Mesenchymal stem cell (in vitro differentiated cells and primary cell): ENCODE measurements around the gene HNRNPL.

Experiments
- DNase-seq: peaks from one replicate; pipeline ENCODE4 v3.0.0-alpha.2; 2013
- H2AFZ ChIP-seq: one replicate; pipeline ENCODE4 v1.6.1; 2013; ENCODE audit warnings: low read depth, mild to moderate bottlenecking, control low read depth, inconsistent platforms, low read length, moderate library complexity
- H2AK5ac ChIP-seq: 2 replicates; pipeline ENCODE4 v1.6.1; 2013; ENCODE audit warnings: low read length, moderate library complexity, mild to moderate bottlenecking, inconsistent platforms; ENCODE audit not compliant: severe bottlenecking
- H2BK120ac ChIP-seq: one replicate; pipeline ENCODE4 v1.6.1; 2013; ENCODE audit warnings: low read depth, mild to moderate bottlenecking, inconsistent platforms, low read length, moderate library complexity
- H2BK12ac ChIP-seq, 2 experiments: one replicate each; pipeline ENCODE4 v1.6.1; 2013; ENCODE audit warnings: inconsistent platforms in 2 of 2, low read length in 2 of 2, mild to moderate bottlenecking in 2 of 2, moderate library complexity in 2 of 2, control low read depth in 1 of 2
- H2BK15ac ChIP-seq: one replicate; pipeline ENCODE4 v1.6.1; 2013; ENCODE audit warnings: mild to moderate bottlenecking, low read depth, inconsistent platforms; ENCODE audit not compliant: poor library complexity, severe bottlenecking
- H2BK5ac ChIP-seq: 2 replicates; pipeline ENCODE4 v1.6.1; 2013; ENCODE audit warnings: low read depth, mild to moderate bottlenecking, low read length, control low read depth, inconsistent platforms; ENCODE audit not compliant: poor library complexity, severe bottlenecking
- H3K14ac ChIP-seq, 2 experiments: one replicate each; pipeline ENCODE4 v1.6.1; 2013; ENCODE audit warnings: inconsistent platforms in 2 of 2, low read length in 2 of 2, control low read depth in 1 of 2, mild to moderate bottlenecking in 1 of 2, moderate library complexity in 1 of 2
- H3K18ac ChIP-seq, 2 experiments: one replicate each; pipeline ENCODE4 v1.6.1; 2013; ENCODE audit warnings: inconsistent platforms in 2 of 2, low read length in 2 of 2, control low read depth in 1 of 2, low read depth in 1 of 2, mild to moderate bottlenecking in 1 of 2
- H3K23ac ChIP-seq, 2 experiments: one replicate each; pipeline ENCODE4 v1.6.1; 2013; ENCODE audit warnings: inconsistent platforms in 2 of 2, low read length in 2 of 2, mild to moderate bottlenecking in 2 of 2, moderate library complexity in 2 of 2, control low read depth in 1 of 2
- H3K27ac ChIP-seq: 2 replicates; pipeline ENCODE4 v1.5.1; 2013; ENCODE audit warnings: mild to moderate bottlenecking, moderate library complexity, low read length, control low read depth, inconsistent platforms; ENCODE audit not compliant: poor library complexity, severe bottlenecking
- H3K27me3 ChIP-seq, 2 experiments: 2 replicates each; pipeline versions ENCODE4 v1.6.1 to v1.7.0; 2013; ENCODE audit warnings: low read length in 2 of 2, mild to moderate bottlenecking in 2 of 2, moderate library complexity in 2 of 2, control low read depth in 1 of 2, inconsistent platforms in 1 of 2; ENCODE audit not compliant: control insufficient read depth in 1 of 2, insufficient read depth in 1 of 2
- H3K36me3 ChIP-seq, 2 experiments: 2 replicates each; pipeline versions ENCODE4 v1.6.1 to v1.7.0; 2013; ENCODE audit warnings: low read length in 2 of 2, control low read depth in 1 of 2, inconsistent platforms in 1 of 2, low read depth in 1 of 2, mild to moderate bottlenecking in 1 of 2; ENCODE audit not compliant: insufficient read depth in 2 of 2, control insufficient read depth in 1 of 2
- H3K4ac ChIP-seq, 2 experiments: one replicate each; pipeline ENCODE4 v1.6.1; 2013; ENCODE audit warnings: inconsistent platforms in 2 of 2, low read length in 2 of 2, mild to moderate bottlenecking in 2 of 2, moderate library complexity in 2 of 2, control low read depth in 1 of 2, low read depth in 1 of 2
- H3K4me1 ChIP-seq: 2 replicates; pipeline ENCODE4 v1.6.1; 2013; ENCODE audit warnings: low read depth, low read length, control low read depth; ENCODE audit not compliant: control insufficient read depth, insufficient read depth
- H3K4me2 ChIP-seq: 2 replicates; pipeline ENCODE4 v1.6.1; 2013; ENCODE audit warnings: low read length, mild to moderate bottlenecking, inconsistent platforms; ENCODE audit not compliant: poor library complexity, severe bottlenecking
- H3K4me3 ChIP-seq, 2 experiments: 2 replicates each; pipeline versions ENCODE4 v1.5.1 to v1.7.0; 2013; ENCODE audit warnings: low read length in 2 of 2, mild to moderate bottlenecking in 2 of 2, control low read depth in 1 of 2, low read depth in 1 of 2; ENCODE audit not compliant: insufficient read depth in 1 of 2
- H3K79me1 ChIP-seq: replicated peaks from 2 replicates; pipeline ENCODE4 v1.6.1; 2013; ENCODE audit warnings: mild to moderate bottlenecking, control low read depth, low read length, inconsistent platforms; ENCODE audit not compliant: poor library complexity, severe bottlenecking
- H3K9ac ChIP-seq: 2 replicates; pipeline ENCODE4 v1.7.0; 2013; ENCODE audit warnings: mild to moderate bottlenecking, low read length, moderate library complexity
- H3K9me3 ChIP-seq: 2 replicates; pipeline ENCODE4 v1.7.0; 2013; ENCODE audit warnings: mild to moderate bottlenecking, low read length; ENCODE audit not compliant: control insufficient read depth
- H4K8ac ChIP-seq: one replicate; pipeline ENCODE4 v1.6.1; 2013; ENCODE audit warnings: inconsistent platforms, mild to moderate bottlenecking, low read length, moderate library complexity
- H4K91ac ChIP-seq: one replicate; pipeline ENCODE4 v1.6.1; 2013; ENCODE audit warnings: mild to moderate bottlenecking, low read length, inconsistent platforms
- WGBS: methylation state at CpG from one replicate; pipeline ENCODE4 v1.1.7; 2013; ENCODE audit warnings: mixed read lengths; 5-methylcytosine and 5-hydroxymethylcytosine counted together

The HNRNPL gene

GRCh38 chr19:38838986-38839761 lies 10.6 kb downstream of the HNRNPL start:
- Histone ChIP-seq H4K91ac (no peak overlapping the region), H3K23ac (no peak overlapping the region)
- 98% methylated on average over 11 of the region's 12 CpGs for WGBS

GRCh38 chr19:38838208-38838985 lies 11.4 kb downstream of the HNRNPL start:
- no peak overlapping the region for H3K4ac ChIP-seq
- peak overlapping the region; percentile 9 for H3K27ac ChIP-seq
- no peak overlapping the region for H3K18ac ChIP-seq
- peak overlapping the region; percentile 8 for H3K9ac ChIP-seq
- H2BK120ac ChIP-seq, result no peak overlapping the region
- H2BK15ac ChIP-seq, result no peak overlapping the region
- H3K23ac ChIP-seq, result no peak overlapping the region
- peak overlapping the region; percentile 67 for H4K8ac ChIP-seq
- H3K4me2 ChIP-seq, result no peak overlapping the region
- H3K4me3 ChIP-seq, result no peak overlapping the region
- H3K27me3 ChIP-seq, result no peaks in the 10 kb centered on the region
- no peak overlapping the region for H4K91ac ChIP-seq
- peaks cover 13% of the 10 kb centered on the region for H3K79me1 ChIP-seq
- H3K9me3 ChIP-seq, result no peaks in the 10 kb centered on the region
- WGBS, result 90% methylated on average over 19 of the region's 19 CpGs
- H3K14ac ChIP-seq, result no peak overlapping the region
- no peak overlapping the region for H2AFZ ChIP-seq
- H2AK5ac ChIP-seq, result no peak overlapping the region
- peaks cover 8% of the 10 kb centered on the region for H3K4me1 ChIP-seq
- no peak overlapping the region for H2BK12ac ChIP-seq
- DNase-seq, result no peak
- H2BK5ac ChIP-seq, result no peak overlapping the region
- H3K36me3 ChIP-seq, result peaks cover 80 to 84% of the 10 kb centered on the region in 2 experiments

More at GRCh38 chr19:38838986-38839761, 10.6 kb downstream of the HNRNPL start:
- Histone ChIP-seq H3K14ac (no peak overlapping the region), H3K79me1 (peaks cover 13% of the 10 kb centered on the region), H3K4me1 (peaks cover 8% of the 10 kb centered on the region), H3K9me3 (no peaks in the 10 kb centered on the region), H3K4me2 (no peak overlapping the region), H2BK5ac (no peak overlapping the region), H3K9ac (peak overlapping the region; percentile 34), H3K4me3 (no peak overlapping the region), H2BK15ac (no peak overlapping the region), H2BK120ac (no peak overlapping the region), H3K36me3 (peaks cover 88 to 92% of the 10 kb centered on the region in 2 experiments), H4K8ac (no peak overlapping the region), H3K4ac (no peak overlapping the region), H2AFZ (no peak overlapping the region), H2AK5ac (no peak overlapping the region), H3K18ac (no peak overlapping the region), H3K27me3 (no peaks in the 10 kb centered on the region), H2BK12ac (no peak overlapping the region), H3K27ac (no peak overlapping the region)
- no peak for DNase-seq

GRCh38 chr19:38837656-38838121 lies 12.1 kb downstream of the HNRNPL start:
- Histone ChIP-seq H4K8ac (no peak overlapping the region), H2BK12ac (no peak overlapping the region), H3K4ac (no peak overlapping the region), H3K27me3 (no peaks in the 10 kb centered on the region), H3K23ac (no peak overlapping the region), H3K14ac (no peak overlapping the region), H2BK5ac (no peak overlapping the region), H4K91ac (no peak overlapping the region), H3K18ac (no peak overlapping the region), H3K4me1 (peaks cover 11% of the 10 kb centered on the region), H2BK15ac (no peak overlapping the region), H3K27ac (peak overlapping the region; percentile 9), H2AK5ac (no peak overlapping the region), H3K9me3 (no peaks in the 10 kb centered on the region), H2AFZ (no peak overlapping the region), H2BK120ac (no peak overlapping the region), H3K9ac (peak overlapping the region; percentile 8), H3K4me3 (no peak overlapping the region), H3K36me3 (peaks cover 73 to 77% of the 10 kb centered on the region in 2 experiments), H3K79me1 (peaks cover 13% of the 10 kb centered on the region), H3K4me2 (no peak overlapping the region)
- 93% methylated on average over 7 of the region's 7 CpGs for WGBS
- DNase-seq, result no peak

- no peak for DNase-seq
- H2BK120ac ChIP-seq, result no peak overlapping the region
- H3K27me3 ChIP-seq, result no peaks in the 10 kb centered on the region
- peaks cover 13% of the 10 kb centered on the region for H3K79me1 ChIP-seq
- no peak overlapping the region for H3K14ac ChIP-seq
- no peak overlapping the region for H2BK15ac ChIP-seq
- no peak overlapping the region for H3K4me2 ChIP-seq
- H4K8ac ChIP-seq, result peak overlapping the region; percentile 7
- peaks cover 15% of the 10 kb centered on the region for H3K4me1 ChIP-seq
- no peak overlapping the region for H3K4me3 ChIP-seq
- no peak overlapping the region for H2AFZ ChIP-seq
- H3K18ac ChIP-seq, result no peak overlapping the region
- H2BK5ac ChIP-seq, result no peak overlapping the region
- H2BK12ac ChIP-seq, result no peak overlapping the region
- 98% methylated on average over 6 of the region's 6 CpGs for WGBS
- no peak overlapping the region for H3K9ac ChIP-seq
- H2AK5ac ChIP-seq, result no peak overlapping the region
- peak overlapping the region; percentile 17 for H3K27ac ChIP-seq
- H4K91ac ChIP-seq, result no peak overlapping the region
- H3K23ac ChIP-seq, result no peak overlapping the region
- H3K9me3 ChIP-seq, result no peaks in the 10 kb centered on the region
- H3K4ac ChIP-seq, result no peak overlapping the region
- peaks cover 67 to 71% of the 10 kb centered on the region in 2 experiments for H3K36me3 ChIP-seq
Measured at GRCh38 chr19:38836983-38837626, 12.7 kb downstream of the HNRNPL start.
